22Rv1 (cell line): ENCODE measurements around the gene ABI3BP.

Source experiments
- CTCF ChIP-seq: fragments of 450-650 bp; IDR thresholded peaks from 2 replicates; pipeline ENCODE4 v1.5.1; 2017; ENCODE audit warnings: mild to moderate bottlenecking
- ZFX ChIP-seq: fragments of 450-650 bp; IDR thresholded peaks from 2 replicates; pipeline ENCODE4 v1.6.1; 2017; ENCODE audit warnings: antibody characterized with exemption, borderline replicate concordance

GRCh38 chr3:100865442-100865841 lies 127.8 kb downstream of the ABI3BP start:
- TF ChIP-seq CTCF (no peak), ZFX (no peak)
